HL-60 (cell line): ENCODE data around the gene SRSF1.

Experiments
- DNase-seq, 2 experiments: peaks; one replicate each; pipeline ENCODE4 v3.0.0-alpha.2; 2010 to 2020; ENCODE audit warnings: low read depth in 1 of 2, low spot score in 1 of 2
- H3K27ac ChIP-seq: fragments of 250-450 bp; sonication (Bioruptor Pico); replicated peaks from 2 replicates; pipeline ENCODE4 v1.5.1; 2020; ENCODE audit warnings: mild to moderate bottlenecking, moderate library complexity
- H3K27me3 ChIP-seq: fragments of 250-450 bp; sonication (Bioruptor Pico); 2 replicates; pipeline ENCODE4 v1.5.1; 2021; ENCODE audit warnings: mild to moderate bottlenecking, moderate library complexity; ENCODE audit not compliant: insufficient read depth, poor library complexity, severe bottlenecking
- H3K4me3 ChIP-seq: replicated peaks from 2 replicates; pipeline ENCODE4 v1.5.1; 2011; ENCODE audit warnings: mild to moderate bottlenecking, control low read depth, low read length; ENCODE audit not compliant: insufficient read depth
- GABPA ChIP-seq: IDR thresholded peaks from 2 replicates; pipeline ENCODE4 v1.6.1; 2012; ENCODE audit warnings: low read depth
- POLR2AphosphoS5 ChIP-seq: IDR thresholded peaks from 2 replicates; pipeline ENCODE4 v1.6.1; 2012; ENCODE audit warnings: low read depth
- SPI1 ChIP-seq: IDR thresholded peaks from 2 replicates; pipeline ENCODE4 v1.6.1; 2012; ENCODE audit warnings: low read depth, mild to moderate bottlenecking, borderline replicate concordance
- TF ChIP-seq, protein P1 (sequence below): IDR thresholded peaks from 2 replicates; pipeline ENCODE4 v1.6.1; 2012; ENCODE audit warnings: low read depth; ENCODE audit not compliant: insufficient replicate concordance
- TF ChIP-seq, protein P2 (sequence below): IDR thresholded peaks from one replicate; pipeline ENCODE4 v1.5.1; 2011; ENCODE audit warnings: low read length, control low read depth, inconsistent platforms; ENCODE audit not compliant: insufficient read depth

The SRSF1 gene

DNA sequence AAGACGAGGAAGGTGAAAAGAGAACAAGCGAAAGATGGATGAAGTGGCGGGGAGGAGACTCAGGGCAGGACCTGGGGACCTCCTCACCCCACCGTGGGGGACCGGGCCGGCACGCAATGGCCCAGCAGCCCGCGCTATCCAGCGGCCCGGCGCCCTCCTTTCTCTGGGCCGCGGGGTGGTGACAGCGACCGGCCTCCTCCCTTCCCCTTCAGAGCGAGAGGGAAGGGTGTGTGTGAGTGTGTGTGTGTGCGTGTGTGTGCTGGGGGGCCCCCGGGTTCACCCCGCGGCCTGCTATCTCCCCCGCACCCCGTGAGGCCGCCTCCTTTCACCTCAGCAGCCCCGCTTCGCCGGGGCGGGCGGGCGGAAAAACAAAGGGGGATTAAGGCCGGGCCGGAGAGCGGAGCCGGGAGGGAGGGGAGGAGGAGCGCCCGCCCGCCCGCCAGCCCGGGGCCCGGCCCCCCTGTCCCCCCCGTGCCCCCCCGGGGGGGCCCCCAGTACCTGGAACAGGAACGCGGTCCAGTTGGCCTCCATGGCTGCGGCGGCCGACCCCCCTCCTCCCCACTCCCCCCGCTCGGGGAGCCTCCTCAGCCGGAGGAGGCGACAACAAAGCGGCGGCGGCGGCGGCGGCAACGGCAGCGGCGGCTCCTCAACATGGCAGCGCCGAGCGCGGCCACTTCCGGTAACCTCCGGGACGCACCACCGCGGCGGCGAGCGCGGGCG is 19.3 kb downstream of the SRSF1 start, which contains the start of gene VEZF1:
VEZF1 (minus strand) TSS at position 674 of the 720 bp plus-strand sequence; CDS start at position 531, 143 bp downstream.
- Histone ChIP-seq H3K27me3 (no peaks in the 10 kb centered on the region), H3K27ac (peak within 1 kb of the TSS; percentile 91), H3K4me3 (peak within 1 kb of the TSS; percentile 91)
- DNase-seq = peak in 1 of 2 experiments; percentile 74
- TF ChIP-seq POLR2AphosphoS5 = peak; percentile 59; the same call in 1 of the 2 replicates
- TF ChIP-seq, protein P1, sequence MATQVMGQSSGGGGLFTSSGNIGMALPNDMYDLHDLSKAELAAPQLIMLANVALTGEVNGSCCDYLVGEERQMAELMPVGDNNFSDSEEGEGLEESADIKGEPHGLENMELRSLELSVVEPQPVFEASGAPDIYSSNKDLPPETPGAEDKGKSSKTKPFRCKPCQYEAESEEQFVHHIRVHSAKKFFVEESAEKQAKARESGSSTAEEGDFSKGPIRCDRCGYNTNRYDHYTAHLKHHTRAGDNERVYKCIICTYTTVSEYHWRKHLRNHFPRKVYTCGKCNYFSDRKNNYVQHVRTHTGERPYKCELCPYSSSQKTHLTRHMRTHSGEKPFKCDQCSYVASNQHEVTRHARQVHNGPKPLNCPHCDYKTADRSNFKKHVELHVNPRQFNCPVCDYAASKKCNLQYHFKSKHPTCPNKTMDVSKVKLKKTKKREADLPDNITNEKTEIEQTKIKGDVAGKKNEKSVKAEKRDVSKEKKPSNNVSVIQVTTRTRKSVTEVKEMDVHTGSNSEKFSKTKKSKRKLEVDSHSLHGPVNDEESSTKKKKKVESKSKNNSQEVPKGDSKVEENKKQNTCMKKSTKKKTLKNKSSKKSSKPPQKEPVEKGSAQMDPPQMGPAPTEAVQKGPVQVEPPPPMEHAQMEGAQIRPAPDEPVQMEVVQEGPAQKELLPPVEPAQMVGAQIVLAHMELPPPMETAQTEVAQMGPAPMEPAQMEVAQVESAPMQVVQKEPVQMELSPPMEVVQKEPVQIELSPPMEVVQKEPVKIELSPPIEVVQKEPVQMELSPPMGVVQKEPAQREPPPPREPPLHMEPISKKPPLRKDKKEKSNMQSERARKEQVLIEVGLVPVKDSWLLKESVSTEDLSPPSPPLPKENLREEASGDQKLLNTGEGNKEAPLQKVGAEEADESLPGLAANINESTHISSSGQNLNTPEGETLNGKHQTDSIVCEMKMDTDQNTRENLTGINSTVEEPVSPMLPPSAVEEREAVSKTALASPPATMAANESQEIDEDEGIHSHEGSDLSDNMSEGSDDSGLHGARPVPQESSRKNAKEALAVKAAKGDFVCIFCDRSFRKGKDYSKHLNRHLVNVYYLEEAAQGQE = no peak
- TF ChIP-seq GABPA = no peak
- TF ChIP-seq, protein P2, sequence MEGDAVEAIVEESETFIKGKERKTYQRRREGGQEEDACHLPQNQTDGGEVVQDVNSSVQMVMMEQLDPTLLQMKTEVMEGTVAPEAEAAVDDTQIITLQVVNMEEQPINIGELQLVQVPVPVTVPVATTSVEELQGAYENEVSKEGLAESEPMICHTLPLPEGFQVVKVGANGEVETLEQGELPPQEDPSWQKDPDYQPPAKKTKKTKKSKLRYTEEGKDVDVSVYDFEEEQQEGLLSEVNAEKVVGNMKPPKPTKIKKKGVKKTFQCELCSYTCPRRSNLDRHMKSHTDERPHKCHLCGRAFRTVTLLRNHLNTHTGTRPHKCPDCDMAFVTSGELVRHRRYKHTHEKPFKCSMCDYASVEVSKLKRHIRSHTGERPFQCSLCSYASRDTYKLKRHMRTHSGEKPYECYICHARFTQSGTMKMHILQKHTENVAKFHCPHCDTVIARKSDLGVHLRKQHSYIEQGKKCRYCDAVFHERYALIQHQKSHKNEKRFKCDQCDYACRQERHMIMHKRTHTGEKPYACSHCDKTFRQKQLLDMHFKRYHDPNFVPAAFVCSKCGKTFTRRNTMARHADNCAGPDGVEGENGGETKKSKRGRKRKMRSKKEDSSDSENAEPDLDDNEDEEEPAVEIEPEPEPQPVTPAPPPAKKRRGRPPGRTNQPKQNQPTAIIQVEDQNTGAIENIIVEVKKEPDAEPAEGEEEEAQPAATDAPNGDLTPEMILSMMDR = no peak
- TF ChIP-seq SPI1 = no peak

DNA sequence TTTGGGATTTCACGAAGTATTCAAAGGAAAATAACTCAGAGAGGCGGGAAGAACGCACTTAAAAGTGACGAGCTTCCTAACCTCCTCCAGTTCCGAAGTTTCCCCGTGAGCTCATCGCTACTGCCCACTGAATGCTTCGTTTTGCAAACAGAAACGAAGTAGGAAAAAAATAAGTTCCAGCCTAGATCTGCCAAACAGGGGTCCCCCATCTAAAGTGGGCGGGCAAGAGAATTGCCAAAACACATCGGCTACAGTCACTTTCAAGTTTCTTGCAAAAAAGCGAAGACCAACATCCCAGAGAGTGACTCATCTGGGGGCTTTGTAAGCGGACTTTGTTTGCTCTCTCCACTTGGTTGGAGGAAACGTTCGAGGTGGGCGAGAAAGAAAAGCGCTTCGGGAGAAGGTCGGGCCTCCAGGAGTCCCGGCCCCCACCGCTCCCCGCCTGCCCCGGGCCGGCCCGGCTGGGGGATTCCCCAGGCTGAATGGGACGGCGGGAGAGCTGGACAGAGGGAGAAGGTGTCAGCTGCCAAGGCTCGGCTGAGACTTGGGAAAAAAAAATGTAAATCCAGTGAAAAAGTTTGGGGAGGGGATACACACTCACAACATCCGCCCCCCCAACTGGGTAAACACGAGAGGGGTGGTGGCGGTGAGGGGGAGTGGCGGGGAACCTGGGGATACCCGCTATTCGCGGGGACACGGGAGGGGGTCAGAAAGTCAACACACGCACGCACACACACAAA is 20.0 kb downstream of the SRSF1 start:
- DNase-seq = no peak
- Histone ChIP-seq H3K27ac (peak overlapping the region; percentile 85), H3K4me3 (peak overlapping the region; percentile 91), H3K27me3 (no peaks in the 10 kb centered on the region)
- TF ChIP-seq GABPA (no peak), SPI1 (no peak), POLR2AphosphoS5 (no peak)
- TF ChIP-seq, protein P2 = no peak
- TF ChIP-seq, protein P1 = no peak

DNA sequence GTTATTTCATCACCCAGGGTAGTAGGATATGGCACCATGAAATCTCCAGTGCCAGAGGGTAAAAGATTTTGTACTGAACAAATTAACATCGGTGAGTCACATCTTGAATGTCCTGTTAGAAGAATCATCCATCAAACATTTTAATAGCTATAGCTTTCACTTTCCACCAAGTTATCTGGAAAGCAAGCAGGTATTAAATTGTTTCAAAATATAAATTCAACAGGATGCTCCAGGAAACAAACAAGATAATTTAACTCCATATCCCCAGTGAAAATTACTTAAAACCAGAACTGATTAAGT is 21.4 kb downstream of the SRSF1 start:
- Histone ChIP-seq H3K27ac (no peak overlapping the region), H3K27me3 (no peaks in the 10 kb centered on the region), H3K4me3 (no peak overlapping the region)
- DNase-seq = no peak
- no peak for TF ChIP-seq GABPA
- no peak for TF ChIP-seq POLR2AphosphoS5
- TF ChIP-seq, protein P2 = no peak
- TF ChIP-seq, protein P1 = no peak
- TF ChIP-seq SPI1 = no peak
